Omental fat pad (tissue), 4 donors: ENCODE measurements around the gene SLC12A8. TPM values are rescaled to one million over a fixed set of nuclear protein-coding genes. Genes with fewer than 3 reads are reported as not detected.

ENCODE experiments used
- ATAC-seq: fragments of 150-250 bp; one replicate; pipeline ENCODE4 v1.9.1; 2016; ENCODE audit warnings: mild to moderate bottlenecking, moderate library complexity; ENCODE audit not compliant: low FRiP score
- DNase-seq: peaks from one replicate; pipeline ENCODE4 v3.0.0-alpha.2; 2019; ENCODE audit warnings: low spot score
- CTCF ChIP-seq, 3 donors: fragments of 450-650 bp; IDR thresholded peaks; one replicate each; pipeline ENCODE4 v1.5.1; 2016 to 2017; ENCODE audit warnings: antibody characterized with exemption in 3 of 3, mild to moderate bottlenecking in 3 of 3, moderate library complexity in 2 of 3
- total RNA-seq, 4 donors: library from RNA; depleted of rRNA; stranded (reverse); fragments of >200 nt; gene quantifications; one replicate each; pipeline ENCODE4 v1.1.0, GENCODE V29; 2016

The SLC12A8 gene
- total RNA-seq, 4 donors from 2014 or later = 2.6 to 65.3 (median 8.7) TPM; not detected in 1

GRCh38 chr3:125057186-125057850 lies 155.2 kb downstream of the SLC12A8 start:
- no peak for DNase-seq
- ATAC-seq = peak; percentile 26
- no peak for TF ChIP-seq CTCF (IDR thresholded peaks at IDR 0.05)

GRCh38 chr3:125055913-125056745 lies 156.4 kb downstream of the SLC12A8 start, which contains the start of gene HEG1:
Gene HEG1 (minus strand): TSS chr3:125055997. CDS start chr3:125055890, 107 bp downstream.
- peak; percentile 56 for DNase-seq
- TF ChIP-seq CTCF (IDR thresholded peaks at IDR 0.05) = no peak
- peak; percentile 83 for ATAC-seq

- no peak for TF ChIP-seq CTCF (IDR thresholded peaks at IDR 0.05)
- ATAC-seq = peak; percentile 5
- DNase-seq = no peak
Observed at GRCh38 chr3:125055331-125055912, 157.1 kb downstream of the SLC12A8 start.

- DNase-seq (no peak), ATAC-seq (no peak)
- TF ChIP-seq CTCF (IDR thresholded peaks at IDR 0.05) = no peak
Observed at GRCh38 chr3:125054449-125055329, 157.9 kb downstream of the SLC12A8 start.

GRCh38 chr3:125054062-125054448 lies 158.5 kb downstream of the SLC12A8 start:
- no peak for DNase-seq
- no peak for TF ChIP-seq CTCF (IDR thresholded peaks at IDR 0.05)
- no peak for ATAC-seq

GRCh38 chr3:125053304-125053699 lies 159.2 kb downstream of the SLC12A8 start:
- no peak for TF ChIP-seq CTCF (IDR thresholded peaks at IDR 0.05)
- ATAC-seq = no peak
- no peak for DNase-seq
